SW480 (cell line): ENCODE data around the gene PEX5L.

Experiments used
- DNase-seq: peaks from one replicate; pipeline ENCODE4 v3.0.0-alpha.2; 2016; ENCODE audit warnings: low spot score

Gene PEX5L

GRCh38 chr3:179887295-179887943, 149.3 kb downstream of the PEX5L start:
- DNase-seq, result no peak

GRCh38 chr3:179885950-179886349, 150.8 kb downstream of the PEX5L start:
- DNase-seq, result no peak

- DNase-seq, result no peak
Measured at GRCh38 chr3:179884136-179884535, 152.6 kb downstream of the PEX5L start.

DNA sequence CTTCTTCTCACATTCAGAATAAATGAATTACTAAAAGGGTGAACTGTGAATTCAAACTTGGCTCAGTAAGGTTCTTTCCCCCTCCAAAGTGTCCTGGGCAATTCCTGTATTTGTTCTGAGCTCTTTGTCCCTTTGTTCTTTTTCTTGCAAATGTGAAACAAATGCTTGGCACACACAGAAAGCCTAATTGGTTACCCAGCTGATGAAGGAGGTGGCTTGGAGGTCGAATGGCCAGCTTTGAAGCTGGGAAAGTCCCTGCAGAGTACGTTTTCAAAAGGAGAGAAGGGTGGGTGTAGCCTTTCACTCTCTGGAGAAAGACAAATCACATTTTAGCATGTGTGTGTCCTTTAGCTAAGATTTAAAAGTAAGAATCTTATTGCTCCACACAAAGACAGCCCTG, 154.4 kb downstream of the PEX5L start:
- no peak for DNase-seq

GRCh38 chr3:179881791-179882190, 154.9 kb downstream of the PEX5L start:
- DNase-seq, result no peak

- no peak for DNase-seq
Measured at GRCh38 chr3:179880868-179881267, 155.9 kb downstream of the PEX5L start.

GRCh38 chr3:179876440-179876839, 160.3 kb downstream of the PEX5L start:
- DNase-seq, result no peak

- no peak for DNase-seq
Measured at GRCh38 chr3:179872842-179873241, 163.9 kb downstream of the PEX5L start.

DNA sequence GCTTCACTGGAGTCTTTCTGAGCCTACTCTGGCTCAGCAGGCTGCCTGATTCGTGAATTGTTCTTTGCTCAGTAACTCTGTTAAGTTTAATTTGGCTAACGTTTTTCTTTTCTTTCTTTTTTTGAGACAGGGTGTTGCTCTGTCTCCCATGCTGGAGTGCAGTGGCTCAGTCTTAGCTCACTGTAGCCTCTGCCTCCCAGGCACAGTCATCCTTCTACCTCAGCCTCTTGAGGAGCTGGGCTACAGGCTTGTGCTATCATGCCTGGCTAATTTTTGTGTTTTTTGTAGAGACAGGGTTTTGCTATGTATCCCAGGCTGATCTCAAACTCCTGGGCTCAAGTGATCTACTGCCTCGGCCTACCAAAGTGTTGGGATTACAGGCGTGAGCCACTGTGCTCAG, 165.0 kb downstream of the PEX5L start:
- DNase-seq, result no peak

DNA sequence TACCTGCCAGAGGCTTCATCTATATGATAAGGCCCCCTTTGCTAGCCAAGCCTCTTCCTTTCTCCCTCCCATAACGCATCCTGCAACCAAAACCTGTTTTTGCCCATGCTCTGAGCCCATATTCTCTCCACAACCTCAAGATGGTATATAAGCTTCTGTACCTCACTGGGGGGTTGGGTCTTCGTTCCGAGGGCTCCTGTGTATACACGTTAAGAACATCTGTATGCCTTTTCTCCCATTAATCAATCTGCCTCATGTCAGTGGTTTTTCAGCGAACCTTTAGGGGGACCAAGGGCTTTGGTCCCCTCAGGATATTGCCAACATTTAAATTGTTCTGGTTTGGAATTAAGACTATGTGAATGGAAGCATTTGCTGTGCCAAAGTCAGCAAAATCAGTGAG, 168.0 kb downstream of the PEX5L start:
- no peak for DNase-seq

GRCh38 chr3:179867961-179868360, 168.8 kb downstream of the PEX5L start:
- no peak for DNase-seq

GRCh38 chr3:179865861-179866505, 170.8 kb downstream of the PEX5L start:
- no peak for DNase-seq

- DNase-seq, result no peak
Measured at GRCh38 chr3:179861953-179862352, 174.8 kb downstream of the PEX5L start.

- no peak for DNase-seq
Measured at GRCh38 chr3:179861292-179861691, 175.4 kb downstream of the PEX5L start.

GRCh38 chr3:179860275-179861107, 176.2 kb downstream of the PEX5L start:
- DNase-seq, result no peak

GRCh38 chr3:179853176-179853575, 183.6 kb downstream of the PEX5L start:
- no peak for DNase-seq

GRCh38 chr3:179852142-179852905, 184.4 kb downstream of the PEX5L start:
- no peak for DNase-seq

DNA sequence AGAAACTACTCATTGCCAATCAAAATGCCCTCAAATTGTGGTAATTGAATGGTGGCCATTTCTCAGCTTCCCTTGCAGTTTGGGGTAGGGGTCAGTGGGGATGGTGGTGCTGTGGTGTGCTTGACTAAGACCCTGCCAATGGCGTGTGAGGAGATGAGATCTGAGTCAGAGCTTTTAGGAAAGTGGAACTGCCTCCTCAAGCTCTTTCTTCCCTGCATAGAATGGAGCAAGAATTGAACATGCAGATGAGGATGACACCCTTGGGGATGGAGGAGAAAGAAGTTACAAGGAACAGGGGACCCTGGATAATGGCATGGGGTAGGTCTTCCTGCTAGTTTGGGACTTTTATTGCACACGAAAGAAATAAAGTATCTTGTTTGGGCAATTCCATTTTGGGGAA, 188.0 kb downstream of the PEX5L start:
- DNase-seq, result no peak

GRCh38 chr3:179842061-179842460, 194.7 kb downstream of the PEX5L start:
- DNase-seq, result no peak

DNA sequence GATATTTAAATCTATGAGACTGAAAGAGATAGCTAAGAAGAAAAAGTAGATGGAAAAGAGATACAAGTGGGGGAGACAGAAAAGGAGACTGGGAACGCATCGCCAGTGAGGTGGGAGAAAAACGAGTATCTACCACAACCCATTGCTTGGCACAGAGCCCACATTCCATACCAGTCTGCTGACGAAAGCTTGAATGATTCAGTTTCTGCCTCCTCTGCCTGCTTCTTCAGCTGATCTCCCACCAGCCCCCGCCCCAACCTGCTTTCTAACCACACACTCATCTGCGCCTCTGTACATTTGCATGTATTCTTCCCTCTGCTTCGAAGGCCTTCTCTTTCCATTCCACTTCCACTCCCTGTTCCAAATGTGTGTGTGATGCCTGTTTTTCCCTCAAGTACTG, 195.8 kb downstream of the PEX5L start:
- DNase-seq, result no peak

DNA sequence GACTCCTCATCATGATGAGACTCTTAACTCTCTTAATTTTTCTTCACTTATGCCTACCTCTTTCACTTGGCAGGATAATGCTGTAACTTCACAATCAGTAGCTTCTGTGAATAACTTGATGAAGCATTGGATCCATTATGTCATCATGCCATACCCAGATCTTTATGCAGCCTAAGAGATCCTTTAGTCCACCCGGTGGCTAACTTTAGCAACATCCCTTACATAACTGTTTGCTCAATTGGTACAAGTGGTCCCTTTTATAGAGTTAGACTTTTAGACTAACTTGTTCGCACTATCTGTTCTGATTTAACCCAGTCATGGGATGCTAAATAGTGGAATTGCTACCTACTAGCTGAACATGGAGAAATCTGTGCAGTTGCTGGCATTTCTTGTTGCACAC, 199.4 kb downstream of the PEX5L start:
- no peak for DNase-seq

DNA sequence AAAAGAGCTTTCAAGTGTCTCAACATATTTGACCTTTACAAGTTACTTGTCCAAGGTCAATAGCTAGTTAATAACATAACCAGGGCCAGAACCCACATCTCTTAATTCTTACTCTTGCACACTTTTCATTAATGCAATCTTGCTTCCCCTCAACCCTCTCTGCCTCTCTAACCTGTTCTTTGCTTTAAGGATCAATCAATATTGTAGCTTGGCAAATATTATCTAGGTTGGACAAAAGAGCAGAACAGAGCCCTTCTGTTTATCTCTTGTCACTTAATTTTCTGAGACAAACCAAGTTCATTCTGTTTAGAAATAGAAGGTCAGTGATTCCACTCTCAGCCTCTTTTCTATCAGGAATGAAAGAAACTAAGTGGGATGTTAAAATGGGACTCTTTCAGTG, 203.4 kb downstream of the PEX5L start:
- DNase-seq, result no peak
